NB4 (cell line): ENCODE results near the gene ZBTB20.

Source experiments
- MYC ChIP-seq: IDR thresholded peaks from 2 replicates; pipeline ENCODE4 v1.6.1; 2011; ENCODE audit warnings: low read depth, low read length
- POLR2A ChIP-seq: IDR thresholded peaks from 2 replicates; pipeline ENCODE4 v1.6.1; 2011; ENCODE audit warnings: mild to moderate bottlenecking; ENCODE audit not compliant: insufficient read length; ENCODE audit errors: extremely low read depth
- TF ChIP-seq, protein P1 (sequence below): IDR thresholded peaks from one replicate; pipeline ENCODE4 v1.5.1; 2012; ENCODE audit warnings: low read depth, low read length

DNA sequence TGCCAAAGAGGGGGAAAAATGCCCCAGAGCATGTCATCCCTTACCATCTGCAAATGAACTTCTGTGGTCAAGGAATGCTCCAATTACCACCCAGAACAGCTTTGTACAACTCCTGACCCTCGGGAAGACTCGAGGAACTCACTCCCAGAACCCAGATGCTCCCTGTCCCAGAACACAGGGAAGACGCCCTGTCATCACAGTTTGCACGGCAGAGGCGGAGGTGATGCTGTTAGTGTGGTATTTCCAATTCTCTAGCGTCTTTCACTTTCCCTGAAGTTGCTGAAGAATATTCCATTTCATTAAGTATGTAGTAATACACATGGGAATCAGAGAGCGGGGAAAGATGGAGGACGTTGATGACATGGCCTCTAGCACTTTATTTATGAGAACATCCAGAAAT, 659.6 kb downstream of the ZBTB20 start:
- TF ChIP-seq POLR2A (no peak), MYC (no peak)
- TF ChIP-seq, protein P1, sequence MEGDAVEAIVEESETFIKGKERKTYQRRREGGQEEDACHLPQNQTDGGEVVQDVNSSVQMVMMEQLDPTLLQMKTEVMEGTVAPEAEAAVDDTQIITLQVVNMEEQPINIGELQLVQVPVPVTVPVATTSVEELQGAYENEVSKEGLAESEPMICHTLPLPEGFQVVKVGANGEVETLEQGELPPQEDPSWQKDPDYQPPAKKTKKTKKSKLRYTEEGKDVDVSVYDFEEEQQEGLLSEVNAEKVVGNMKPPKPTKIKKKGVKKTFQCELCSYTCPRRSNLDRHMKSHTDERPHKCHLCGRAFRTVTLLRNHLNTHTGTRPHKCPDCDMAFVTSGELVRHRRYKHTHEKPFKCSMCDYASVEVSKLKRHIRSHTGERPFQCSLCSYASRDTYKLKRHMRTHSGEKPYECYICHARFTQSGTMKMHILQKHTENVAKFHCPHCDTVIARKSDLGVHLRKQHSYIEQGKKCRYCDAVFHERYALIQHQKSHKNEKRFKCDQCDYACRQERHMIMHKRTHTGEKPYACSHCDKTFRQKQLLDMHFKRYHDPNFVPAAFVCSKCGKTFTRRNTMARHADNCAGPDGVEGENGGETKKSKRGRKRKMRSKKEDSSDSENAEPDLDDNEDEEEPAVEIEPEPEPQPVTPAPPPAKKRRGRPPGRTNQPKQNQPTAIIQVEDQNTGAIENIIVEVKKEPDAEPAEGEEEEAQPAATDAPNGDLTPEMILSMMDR, result no peak
